Gastroesophageal sphincter (tissue), 4 donors: ENCODE measurements around the gene CFAP47. TPM values are rescaled to one million over a fixed set of nuclear protein-coding genes. Genes with fewer than 3 reads are reported as not detected.
"Not testable (repeated sequence)": the region's sequence is repeated elsewhere in the genome, so short reads cannot be mapped to it uniquely, and the experiment has no call there.

Source experiments
- ATAC-seq: fragments of 150-250 bp; one replicate; pipeline ENCODE4 v1.9.1; 2016; ENCODE audit warnings: mild to moderate bottlenecking, moderate library complexity
- H3K27ac ChIP-seq, 4 donors: fragments of 200-600 bp; sonication (generic) in 3 of 4; 1 replicate in 3 of 4; 2 replicates in 1 of 4; pipeline ENCODE4 v1.5.1; 2016 to 2019
- H3K27me3 ChIP-seq: fragments of 200-600 bp; sonication (generic); one replicate; pipeline ENCODE4 v1.5.1; 2019
- H3K36me3 ChIP-seq, 2 donors: fragments of 200-600 bp; sonication (generic); one replicate each; pipeline ENCODE4 v1.5.1; 2019; ENCODE audit warnings: control low read depth in 1 of 2
- H3K4me1 ChIP-seq, 3 donors: fragments of 200-600 bp; sonication (generic); 1 replicate in 2 of 3; 2 replicates in 1 of 3; pipeline ENCODE4 v1.5.1; 2016 to 2019; ENCODE audit warnings: control low read depth in 2 of 3
- H3K4me3 ChIP-seq, 2 donors: fragments of 200-600 bp; sonication (generic); one replicate each; pipeline ENCODE4 v1.5.1; 2019; ENCODE audit warnings: mild to moderate bottlenecking in 1 of 2, moderate library complexity in 1 of 2
- H3K9me3 ChIP-seq, 3 donors: fragments of 200-600 bp; sonication (generic); one replicate each; pipeline ENCODE4 v1.5.1; 2017 to 2019; ENCODE audit warnings: control low read depth in 2 of 3
- CTCF ChIP-seq, 4 experiments: fragments of 200-600 bp in 2 of 4; fragments of 450-650 bp in 2 of 4; sonication (generic) in 1 of 4; IDR thresholded peaks; one replicate each; pipeline ENCODE4 v1.5.1; 2017 to 2019; ENCODE audit warnings: antibody characterized with exemption in 4 of 4, mild to moderate bottlenecking in 2 of 4, moderate library complexity in 2 of 4
- EP300 ChIP-seq: sonication (generic); formaldehyde crosslinking; IDR thresholded peaks from one replicate; pipeline ENCODE4 v1.6.1; 2017; ENCODE audit warnings: antibody characterized with exemption, mild to moderate bottlenecking
- POLR2A ChIP-seq, 2 donors: fragments of 450-650 bp; IDR thresholded peaks; one replicate each; pipeline ENCODE4 v1.6.1; 2017; ENCODE audit warnings: antibody characterized with exemption in 2 of 2, mild to moderate bottlenecking in 2 of 2, moderate library complexity in 1 of 2
- POLR2AphosphoS5 ChIP-seq: sonication (generic); formaldehyde crosslinking; IDR thresholded peaks from one replicate; pipeline ENCODE4 v1.6.1; 2017; ENCODE audit warnings: antibody characterized with exemption
- WGBS, 2 donors: methylation state at CpG; one replicate each; pipeline ENCODE4 v1.1.5; 2018; ENCODE audit warnings: low coverage in 1 of 2; 5-methylcytosine and 5-hydroxymethylcytosine counted together
- total RNA-seq, 4 donors: library from RNA; depleted of rRNA; stranded (reverse); fragments of >200 nt; gene quantifications; one replicate each; pipeline ENCODE4 v1.1.0, GENCODE V29; 2016

The CFAP47 gene
- total RNA-seq, 4 donors from 2014 or later = 0.04 TPM; not detected in 3

- Histone ChIP-seq H3K27ac (no peak overlapping the region), H3K27me3 (no peaks in the 10 kb centered on the region), H3K4me1 (no peaks in the 10 kb centered on the region), H3K4me3 (no peak overlapping the region), H3K36me3 (no peaks in the 10 kb centered on the region), H3K9me3 (no peaks in the 10 kb centered on the region)
- ATAC-seq = no peak
- WGBS, 2 donors = 64 to 71% methylated on average over 1 of the region's 1 CpG
- TF ChIP-seq CTCF (IDR thresholded peaks at IDR 0.05) (no peak), EP300 (no peak), POLR2AphosphoS5 (no peak)
Observed at GRCh38 chrX:36083256-36083655, 163.7 kb downstream of the CFAP47 start.

- ATAC-seq = no peak
- Histone ChIP-seq H3K4me3 (no peak overlapping the region), H3K4me1 (no peaks in the 10 kb centered on the region), H3K27me3 (no peaks in the 10 kb centered on the region), H3K36me3 (no peaks in the 10 kb centered on the region), H3K9me3 (no peaks in the 10 kb centered on the region), H3K27ac (no peak overlapping the region)
- WGBS, 2 donors = 67 to 89% methylated on average over 2 of the region's 2 CpGs
- no peak for TF ChIP-seq POLR2A (IDR thresholded peaks at IDR 0.05)
- TF ChIP-seq EP300 = no peak
- TF ChIP-seq POLR2AphosphoS5 = no peak
- no peak for TF ChIP-seq CTCF (IDR thresholded peaks at IDR 0.05)
Observed at GRCh38 chrX:36087366-36087765, 167.8 kb downstream of the CFAP47 start.

- WGBS, 2 donors = 75 to 90% methylated on average over 2 to 4 of the region's 10 CpGs
- not testable (repeated sequence) for H3K9me3 ChIP-seq, H3K27me3 ChIP-seq, ATAC-seq, H3K27ac ChIP-seq, H3K36me3 ChIP-seq, H3K4me3 ChIP-seq, H3K4me1 ChIP-seq
Observed at GRCh38 chrX:36088939-36089338, 169.4 kb downstream of the CFAP47 start.

- Histone ChIP-seq H3K9me3 (no peaks in the 10 kb centered on the region), H3K27me3 (no peaks in the 10 kb centered on the region), H3K4me3 (no peak overlapping the region), H3K27ac (no peak overlapping the region), H3K4me1 (no peaks in the 10 kb centered on the region), H3K36me3 (no peaks in the 10 kb centered on the region)
- no peak for ATAC-seq
- TF ChIP-seq POLR2A (IDR thresholded peaks at IDR 0.05) = no peak
- TF ChIP-seq POLR2AphosphoS5 = no peak
- no peak for TF ChIP-seq CTCF (IDR thresholded peaks at IDR 0.05)
- TF ChIP-seq EP300 = no peak
- WGBS, 2 donors = 50 to 100% methylated on average over 1 to 2 of the region's 2 CpGs
Observed at GRCh38 chrX:36102425-36102824, 182.9 kb downstream of the CFAP47 start.

- Histone ChIP-seq H3K27me3 (no peaks in the 10 kb centered on the region), H3K9me3 (no peaks in the 10 kb centered on the region), H3K27ac (no peak overlapping the region), H3K36me3 (no peaks in the 10 kb centered on the region), H3K4me1 (no peaks in the 10 kb centered on the region), H3K4me3 (no peak overlapping the region)
- ATAC-seq = no peak
- WGBS, 2 donors = 62 to 72% methylated on average over 5 of the region's 5 CpGs
- TF ChIP-seq POLR2AphosphoS5 (no peak), POLR2A (IDR thresholded peaks at IDR 0.05) (no peak), EP300 (no peak), CTCF (IDR thresholded peaks at IDR 0.05) (no peak)
Observed at GRCh38 chrX:36116222-36116621, 196.7 kb downstream of the CFAP47 start.

GRCh38 chrX:36159254-36159653 is 239.7 kb downstream of the CFAP47 start:
- TF ChIP-seq POLR2A (IDR thresholded peaks at IDR 0.05) (no peak), CTCF (IDR thresholded peaks at IDR 0.05) (no peak), EP300 (no peak), POLR2AphosphoS5 (no peak)
- no peaks in the 10 kb centered on the region for H3K9me3 ChIP-seq
- no peak for ATAC-seq
- no peaks in the 10 kb centered on the region for H3K27me3 ChIP-seq
- WGBS, 2 donors = 34 to 39% methylated on average over 7 of the region's 7 CpGs
- H3K4me1 ChIP-seq = no peaks in the 10 kb centered on the region
- no peak overlapping the region for H3K27ac ChIP-seq
- no peaks in the 10 kb centered on the region for H3K36me3 ChIP-seq
- H3K4me3 ChIP-seq = no peak overlapping the region
